Measurements from ENCODE around the gene STPG4. TPM values are rescaled to one million over a fixed set of nuclear protein-coding genes. Genes with fewer than 3 reads are reported as not detected.

STPG4 gene
- total and polyA plus RNA-seq, 7 donors = 0.03 TPM; not detected in 6

DNA sequence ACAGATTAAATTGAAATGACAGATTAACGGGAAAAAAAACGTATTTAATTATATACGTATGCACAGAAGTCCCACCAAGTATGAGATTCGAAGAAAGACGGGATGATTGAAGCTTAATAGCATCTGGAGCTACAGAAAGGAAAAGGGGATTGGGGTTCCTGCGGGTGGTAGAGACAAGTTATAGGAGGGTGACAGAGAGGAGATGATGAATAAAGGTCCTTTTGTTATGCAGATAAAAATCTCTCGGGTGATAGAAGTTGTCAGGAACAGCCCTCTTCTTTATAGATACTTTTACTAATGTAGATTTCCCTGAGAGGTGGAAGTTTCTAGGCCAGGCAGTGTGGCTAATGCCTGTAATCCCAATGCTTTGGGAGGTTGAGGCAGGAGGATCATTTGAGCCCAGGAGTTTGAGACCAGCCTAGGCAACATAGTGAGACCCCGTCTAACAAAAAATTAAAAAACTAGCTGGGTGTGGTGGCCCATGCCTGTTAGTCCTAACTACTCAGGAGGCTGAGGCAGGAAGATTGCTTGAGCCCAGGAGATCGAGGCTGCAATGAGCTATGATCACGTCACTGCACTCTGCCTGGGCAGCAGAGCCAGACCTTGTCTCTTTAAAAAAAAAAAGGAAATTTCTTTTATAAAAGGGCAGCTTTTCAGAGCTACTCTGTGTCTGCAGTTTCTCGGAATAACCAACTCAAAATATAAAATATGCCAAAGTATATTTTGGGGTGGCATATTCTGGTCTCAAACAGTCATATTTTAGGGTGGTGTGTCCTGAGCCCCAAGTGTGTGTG lies 113.0 kb downstream of the STPG4 start:
- H3K4me3 ChIP-seq = no peak overlapping the region
- H3K4me1 ChIP-seq = peaks cover 70% of the 10 kb centered on the region
- no peak for DNase-seq
- peak overlapping the region; percentile 88 for H3K27ac ChIP-seq
- no peaks in the 10 kb centered on the region for H3K9me3 ChIP-seq
- TF ChIP-seq, protein P1, sequence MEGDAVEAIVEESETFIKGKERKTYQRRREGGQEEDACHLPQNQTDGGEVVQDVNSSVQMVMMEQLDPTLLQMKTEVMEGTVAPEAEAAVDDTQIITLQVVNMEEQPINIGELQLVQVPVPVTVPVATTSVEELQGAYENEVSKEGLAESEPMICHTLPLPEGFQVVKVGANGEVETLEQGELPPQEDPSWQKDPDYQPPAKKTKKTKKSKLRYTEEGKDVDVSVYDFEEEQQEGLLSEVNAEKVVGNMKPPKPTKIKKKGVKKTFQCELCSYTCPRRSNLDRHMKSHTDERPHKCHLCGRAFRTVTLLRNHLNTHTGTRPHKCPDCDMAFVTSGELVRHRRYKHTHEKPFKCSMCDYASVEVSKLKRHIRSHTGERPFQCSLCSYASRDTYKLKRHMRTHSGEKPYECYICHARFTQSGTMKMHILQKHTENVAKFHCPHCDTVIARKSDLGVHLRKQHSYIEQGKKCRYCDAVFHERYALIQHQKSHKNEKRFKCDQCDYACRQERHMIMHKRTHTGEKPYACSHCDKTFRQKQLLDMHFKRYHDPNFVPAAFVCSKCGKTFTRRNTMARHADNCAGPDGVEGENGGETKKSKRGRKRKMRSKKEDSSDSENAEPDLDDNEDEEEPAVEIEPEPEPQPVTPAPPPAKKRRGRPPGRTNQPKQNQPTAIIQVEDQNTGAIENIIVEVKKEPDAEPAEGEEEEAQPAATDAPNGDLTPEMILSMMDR (IDR thresholded peaks at IDR 0.05) = no peak
- H3K27me3 ChIP-seq (ENCODE audit: insufficient read depth in 3 of 3, low read length in 2 of 3) = no peaks in the 10 kb centered on the region
- WGBS, 3 donors = 71 to 86% (median 74%) methylated on average over 11 of the region's 11 CpGs
- intact Hi-C loops (cut with DNase I) = no loop called here
- ATAC-seq = no peak
- no peaks in the 10 kb centered on the region for H3K36me3 ChIP-seq (ENCODE audit: insufficient read depth in 1 of 2, low read depth in 1 of 2)

DNA sequence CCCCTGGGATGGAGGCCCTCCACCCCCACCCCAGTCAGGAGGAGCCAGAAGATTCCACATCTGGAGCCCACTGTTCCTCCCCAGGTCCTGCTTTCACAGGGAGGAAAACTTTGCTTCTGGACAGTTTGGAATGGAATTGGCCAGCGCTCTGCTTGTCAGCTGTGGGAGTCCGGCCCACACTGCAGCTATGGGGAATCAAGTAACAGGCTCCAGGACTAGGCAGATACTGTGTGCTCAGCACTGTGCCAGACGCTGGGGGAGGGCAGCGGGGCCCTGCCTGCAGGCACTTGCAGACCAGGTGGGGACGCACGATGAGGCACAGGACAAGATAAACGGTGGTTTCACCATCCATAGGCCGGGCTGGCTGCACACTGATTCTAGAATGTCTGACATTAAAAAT lies 114.0 kb downstream of the STPG4 start:
- DNase-seq (peak; percentile 75 to 90), ATAC-seq (peak; percentile 76 to 82 (median 80))
- Histone ChIP-seq H3K9me3 (no peaks in the 10 kb centered on the region), H3K4me1 (peaks cover 73% of the 10 kb centered on the region), H3K27ac (peak overlapping the region; percentile 88), H3K4me3 (no peak overlapping the region), H3K36me3 (ENCODE audit: insufficient read depth in 1 of 2, low read depth in 1 of 2) (no peaks in the 10 kb centered on the region), H3K27me3 (ENCODE audit: insufficient read depth in 3 of 3, low read length in 2 of 3) (no peaks in the 10 kb centered on the region)
- TF ChIP-seq, protein P1 (IDR thresholded peaks at IDR 0.05) = no peak
- intact Hi-C loops (cut with DNase I) = no loop called here
- 7 to 34% (median 18%) methylated on average over 8 of the region's 8 CpGs for WGBS, 3 donors

DNA sequence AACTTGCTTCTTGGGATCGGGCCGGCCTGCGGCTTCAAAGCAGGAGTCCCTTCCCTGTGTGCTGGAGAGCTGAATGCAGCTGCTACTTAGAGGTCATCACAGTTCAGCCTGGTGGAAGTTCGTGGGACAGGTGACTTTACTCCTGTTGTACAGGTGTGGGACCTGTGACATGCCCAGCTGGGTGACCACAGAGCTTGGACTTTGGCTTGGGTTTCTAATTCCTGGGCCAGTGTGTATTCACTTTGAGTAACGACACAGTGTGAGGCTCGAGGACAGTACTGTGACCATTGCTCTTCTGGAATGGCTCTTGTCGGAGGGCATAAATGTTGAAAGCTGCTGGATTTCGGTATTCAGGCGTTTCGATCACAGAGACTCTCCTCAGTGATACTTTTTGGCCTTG lies 114.5 kb downstream of the STPG4 start:
- DNase-seq (no peak), ATAC-seq (no peak)
- intact Hi-C loops (cut with DNase I) = no loop called here
- Histone ChIP-seq H3K4me1 (peaks cover 73% of the 10 kb centered on the region), H3K36me3 (ENCODE audit: insufficient read depth in 1 of 2, low read depth in 1 of 2) (no peaks in the 10 kb centered on the region), H3K27me3 (ENCODE audit: insufficient read depth in 3 of 3, low read length in 2 of 3) (no peaks in the 10 kb centered on the region), H3K27ac (peak overlapping the region; percentile 88), H3K9me3 (no peaks in the 10 kb centered on the region), H3K4me3 (no peak overlapping the region)
- TF ChIP-seq, protein P1 (IDR thresholded peaks at IDR 0.05) = no peak
- 30 to 60% (median 31%) methylated on average over 10 of the region's 10 CpGs for WGBS, 3 donors

DNA sequence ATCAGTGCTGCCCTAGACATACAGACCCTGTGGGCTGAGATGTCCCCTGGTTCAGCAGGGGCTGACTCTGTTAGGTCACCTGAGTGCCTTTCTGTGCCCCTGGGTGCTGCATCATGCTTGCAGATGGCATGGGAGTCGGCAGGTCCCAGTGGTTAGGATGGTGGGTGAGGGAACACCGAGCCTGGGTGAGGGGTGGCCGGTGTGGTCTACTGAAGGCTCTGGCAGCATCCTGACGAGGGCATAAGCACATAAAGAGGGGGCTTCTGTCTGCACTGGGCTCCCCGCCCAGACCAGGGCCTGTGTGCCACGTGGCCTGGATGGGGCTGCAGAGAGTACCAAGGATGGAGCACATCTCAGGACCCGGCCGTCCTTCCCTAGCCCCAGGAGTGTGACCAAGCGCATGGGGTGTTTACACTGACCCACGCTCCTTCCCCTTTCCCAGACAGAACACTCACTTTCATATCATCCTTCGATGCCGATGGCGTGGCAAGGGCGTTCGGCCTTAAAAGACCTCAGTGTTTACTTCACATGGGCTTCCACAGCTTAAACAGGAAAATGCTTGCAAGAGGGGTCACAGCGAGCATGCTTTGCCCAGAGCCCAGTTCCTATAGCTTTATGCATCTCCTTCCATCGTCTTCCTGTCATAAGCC lies 115.1 kb downstream of the STPG4 start:
- ATAC-seq = no peak
- TF ChIP-seq, protein P1 (IDR thresholded peaks at IDR 0.05) = no peak
- Histone ChIP-seq H3K27ac (peak overlapping the region; percentile 88), H3K4me1 (peaks cover 77% of the 10 kb centered on the region), H3K36me3 (ENCODE audit: insufficient read depth in 1 of 2, low read depth in 1 of 2) (no peaks in the 10 kb centered on the region), H3K4me3 (no peak overlapping the region), H3K27me3 (ENCODE audit: insufficient read depth in 3 of 3, low read length in 2 of 3) (no peaks in the 10 kb centered on the region), H3K9me3 (no peaks in the 10 kb centered on the region)
- DNase-seq = no peak
- intact Hi-C loops (cut with DNase I) = no loop called here
- WGBS, 3 donors = 77 to 81% (median 78%) methylated on average over 16 to 17 of the region's 17 CpGs

Measured in psoas muscle (tissue), 8 donors.